Endothelial cell of hepatic sinusoid (primary cell): ENCODE data around the gene MARK3.

Experiments used
- in situ Hi-C: cut with HindIII; loops from 2 replicates; pipeline ENCODE4 v1.10.0; 2017; ENCODE audit warnings: low sequenced_read_pairs

MARK3 gene

GRCh38 chr14:103533137-103533998, 148.2 kb downstream of the MARK3 start:
- in situ Hi-C loops, result no loop called here

- in situ Hi-C loops, result no loop called here
Observed at GRCh38 chr14:103533999-103534575, 148.9 kb downstream of the MARK3 start.

- in situ Hi-C loops, result no loop called here
Observed at GRCh38 chr14:103534576-103535061, 149.4 kb downstream of the MARK3 start.

- in situ Hi-C loops, result no loop called here
Observed at GRCh38 chr14:103535081-103535890, 150.1 kb downstream of the MARK3 start.

GRCh38 chr14:103535891-103536565, 150.8 kb downstream of the MARK3 start:
- in situ Hi-C loops, result no loop called here

- in situ Hi-C loops, result no loop called here
Observed at GRCh38 chr14:103536693-103537092, 151.5 kb downstream of the MARK3 start.

GRCh38 chr14:103537175-103537990, 152.2 kb downstream of the MARK3 start:
- in situ Hi-C loops, result no loop called here

GRCh38 chr14:103538291-103539055, 153.3 kb downstream of the MARK3 start:
- in situ Hi-C loops, result no loop called here

GRCh38 chr14:103539056-103539825, 154.0 kb downstream of the MARK3 start:
- in situ Hi-C loops, result no loop called here

- in situ Hi-C loops, result no loop called here
Observed at GRCh38 chr14:103540821-103541708, 155.8 kb downstream of the MARK3 start.

GRCh38 chr14:103541709-103542604, 156.7 kb downstream of the MARK3 start:
- in situ Hi-C loops, result no loop called here

GRCh38 chr14:103542605-103543088, 157.4 kb downstream of the MARK3 start:
- in situ Hi-C loops, result no loop called here

- in situ Hi-C loops, result no loop called here
Observed at GRCh38 chr14:103543140-103543539, 157.9 kb downstream of the MARK3 start.

GRCh38 chr14:103543721-103544387, 158.6 kb downstream of the MARK3 start:
- in situ Hi-C loops, result no loop called here

- in situ Hi-C loops, result no loop called here
Observed at GRCh38 chr14:103544388-103545218, 159.4 kb downstream of the MARK3 start.
